Calu3 (cell line): Measurements from ENCODE around the gene JPH2. TPM values are rescaled to one million over a fixed set of nuclear protein-coding genes. Genes with fewer than 3 reads are reported as not detected.

Source experiments
- BruUV-seq: library from RNA; stranded (reverse); fragments of 400-500 nt; replicated peaks from 2 replicates; lab custom pipeline; 2021; lab: Mats Ljungman, UMichigan
- CTCF ChIA-PET: fragments of 300-600 bp; sonication (Branson Sonifier 250); formaldehyde crosslinking; loops from one replicate; lab custom pipeline; 2022; ENCODE audit warnings: antibody characterized with exemption; lab: Charles Lee
- DNase-seq: peaks from one replicate; pipeline ENCODE4 v3.0.0; 2022
- H3K27ac Mint-ChIP-seq: one replicate; pipeline ENCODE4 v1.8.0; 2022; ENCODE audit warnings: mixed read lengths; ENCODE audit not compliant: unreplicated experiment
- H3K27me3 Mint-ChIP-seq: one replicate; pipeline ENCODE4 v1.8.0; 2022; ENCODE audit warnings: mixed read lengths; ENCODE audit not compliant: unreplicated experiment
- H3K36me3 Mint-ChIP-seq: one replicate; pipeline ENCODE4 v1.8.0; 2022; ENCODE audit warnings: mild to moderate bottlenecking, moderate library complexity, mixed read lengths; ENCODE audit not compliant: insufficient read depth, unreplicated experiment
- H3K4me1 Mint-ChIP-seq: one replicate; pipeline ENCODE4 v1.8.0; 2022; ENCODE audit warnings: mild to moderate bottlenecking, low read depth, mixed read lengths; ENCODE audit not compliant: unreplicated experiment
- H3K4me3 Mint-ChIP-seq: one replicate; pipeline ENCODE4 v1.8.0; 2022; ENCODE audit warnings: mild to moderate bottlenecking, low read depth, moderate library complexity, mixed read lengths; ENCODE audit not compliant: unreplicated experiment
- H3K9me3 Mint-ChIP-seq: one replicate; pipeline ENCODE4 v1.8.0; 2022; ENCODE audit warnings: low read depth, mixed read lengths; ENCODE audit not compliant: unreplicated experiment
- intact Hi-C: fragments of 100-400 bp; cut with micrococcal nuclease; formaldehyde crosslinking; loops from one replicate; pipeline ENCODE4 v1.10.0; 2022; ENCODE audit not compliant: unreplicated experiment
- total RNA-seq: library from RNA; stranded (reverse); gene quantifications from 2 replicates; pipeline ENCODE4 v1.2.3, GENCODE V29; 2022
- TF ChIP-seq, protein P1 (sequence below): fragments of 200-600 bp; IDR thresholded peaks from one replicate; pipeline ENCODE4 v1.8.0; 2022; ENCODE audit warnings: antibody characterized with exemption; ENCODE audit not compliant: unreplicated experiment

The JPH2 gene
- total RNA-seq, 1 experiment from 2014 or later, result 0.50 TPM

DNA sequence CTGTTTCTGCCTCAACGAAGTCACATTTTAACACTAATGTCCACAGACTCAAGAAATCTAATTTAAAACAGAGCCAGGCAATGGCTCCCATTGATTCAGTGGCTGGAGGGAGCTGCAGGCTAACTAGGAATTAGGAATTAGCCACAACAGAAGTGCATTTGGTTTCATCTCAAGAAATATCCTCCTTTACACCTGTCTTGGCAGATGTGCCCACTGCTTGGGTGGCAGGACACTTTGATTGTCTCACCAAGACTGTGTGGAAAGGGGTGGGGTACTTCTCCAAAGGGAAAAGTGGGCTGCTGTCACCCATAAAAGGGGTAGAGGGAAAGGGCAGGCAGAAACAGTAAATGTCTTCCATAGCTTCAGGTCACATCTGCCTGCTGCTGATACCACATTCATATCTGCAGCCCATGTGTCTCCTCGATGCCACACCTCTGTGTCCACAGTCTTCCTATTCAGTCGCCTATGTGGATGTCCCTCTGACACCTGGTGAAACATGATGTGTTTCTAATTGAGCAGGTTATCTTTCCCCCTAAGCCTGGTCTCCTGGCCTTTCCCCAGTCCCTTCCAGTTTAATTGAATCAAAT lies 34.5 kb upstream of the JPH2 start:
- Mint-ChIP-seq H3K4me3 (no peak overlapping the region), H3K27ac (no peak overlapping the region), H3K4me1 (peaks cover 8% of the 10 kb centered on the region), H3K9me3 (no peaks in the 10 kb centered on the region), H3K36me3 (peaks cover 4% of the 10 kb centered on the region), H3K27me3 (no peaks in the 10 kb centered on the region)
- no TSS peak for BruUV-seq
- TF ChIP-seq, protein P1, sequence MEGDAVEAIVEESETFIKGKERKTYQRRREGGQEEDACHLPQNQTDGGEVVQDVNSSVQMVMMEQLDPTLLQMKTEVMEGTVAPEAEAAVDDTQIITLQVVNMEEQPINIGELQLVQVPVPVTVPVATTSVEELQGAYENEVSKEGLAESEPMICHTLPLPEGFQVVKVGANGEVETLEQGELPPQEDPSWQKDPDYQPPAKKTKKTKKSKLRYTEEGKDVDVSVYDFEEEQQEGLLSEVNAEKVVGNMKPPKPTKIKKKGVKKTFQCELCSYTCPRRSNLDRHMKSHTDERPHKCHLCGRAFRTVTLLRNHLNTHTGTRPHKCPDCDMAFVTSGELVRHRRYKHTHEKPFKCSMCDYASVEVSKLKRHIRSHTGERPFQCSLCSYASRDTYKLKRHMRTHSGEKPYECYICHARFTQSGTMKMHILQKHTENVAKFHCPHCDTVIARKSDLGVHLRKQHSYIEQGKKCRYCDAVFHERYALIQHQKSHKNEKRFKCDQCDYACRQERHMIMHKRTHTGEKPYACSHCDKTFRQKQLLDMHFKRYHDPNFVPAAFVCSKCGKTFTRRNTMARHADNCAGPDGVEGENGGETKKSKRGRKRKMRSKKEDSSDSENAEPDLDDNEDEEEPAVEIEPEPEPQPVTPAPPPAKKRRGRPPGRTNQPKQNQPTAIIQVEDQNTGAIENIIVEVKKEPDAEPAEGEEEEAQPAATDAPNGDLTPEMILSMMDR, result no peak
- intact Hi-C loops, result no loop called here
- CTCF ChIA-PET, result no interaction called here
- DNase-seq, result no peak

- H3K36me3 Mint-ChIP-seq, result peaks cover 4% of the 10 kb centered on the region
- intact Hi-C loops, result loop anchor here (5.0 to 10.0 kb wide), 3 partner anchors 463 to 648 kb away; no protein-coding TSS in a partner anchor
- H3K4me3 Mint-ChIP-seq, result no peak overlapping the region
- peaks cover 16% of the 10 kb centered on the region for H3K4me1 Mint-ChIP-seq
- CTCF ChIA-PET, result no interaction called here
- TF ChIP-seq, protein P1, result no peak
- no peak overlapping the region for H3K27ac Mint-ChIP-seq
- BruUV-seq, result no TSS peak
- no peaks in the 10 kb centered on the region for H3K9me3 Mint-ChIP-seq
- no peaks in the 10 kb centered on the region for H3K27me3 Mint-ChIP-seq
- DNase-seq, result no peak
Observed at GRCh38 chr20:44219791-44220190, 32.8 kb upstream of the JPH2 start.

- Mint-ChIP-seq H3K4me3 (no peak overlapping the region), H3K4me1 (peaks cover 16% of the 10 kb centered on the region), H3K27me3 (no peaks in the 10 kb centered on the region), H3K36me3 (peaks cover 4% of the 10 kb centered on the region), H3K9me3 (no peaks in the 10 kb centered on the region), H3K27ac (no peak overlapping the region)
- CTCF ChIA-PET, result interaction anchor here (0.6 to 4.1 kb wide), 3 partner anchors 93 to 392 kb away, joined by 3 to 56 read pairs (median 51); partner anchors contain the start of gene FITM2
- no TSS peak for BruUV-seq
- intact Hi-C loops, result loop anchor here (5.0 to 10.0 kb wide), 3 partner anchors 463 to 648 kb away; no protein-coding TSS in a partner anchor
- TF ChIP-seq, protein P1, result no peak
- no peak for DNase-seq
Observed at GRCh38 chr20:44219170-44219730, 32.3 kb upstream of the JPH2 start.

DNA sequence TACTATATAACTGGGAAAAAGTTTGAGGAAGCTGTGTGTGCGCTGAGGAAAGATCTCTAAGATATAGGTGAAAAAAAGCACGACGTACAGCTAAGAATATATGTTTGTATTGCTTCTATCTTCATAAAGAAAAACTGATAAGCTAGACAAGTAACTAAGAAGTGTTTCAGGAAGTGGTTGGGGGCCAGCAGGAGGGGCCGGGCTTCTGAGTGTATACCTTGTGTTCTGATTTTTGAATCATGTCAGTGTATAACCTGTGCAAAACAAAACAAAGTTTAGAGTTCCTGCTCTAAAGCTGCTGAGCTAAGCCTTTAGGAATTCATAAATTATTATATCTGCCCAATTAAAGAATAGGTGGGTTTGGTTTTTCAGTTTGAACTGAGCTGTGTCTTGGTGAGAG lies 31.5 kb upstream of the JPH2 start:
- Mint-ChIP-seq H3K9me3 (no peaks in the 10 kb centered on the region), H3K4me3 (no peak overlapping the region), H3K27ac (no peak overlapping the region), H3K36me3 (peaks cover 4% of the 10 kb centered on the region), H3K27me3 (no peaks in the 10 kb centered on the region), H3K4me1 (peaks cover 16% of the 10 kb centered on the region)
- BruUV-seq, result no TSS peak
- no peak for DNase-seq
- intact Hi-C loops, result loop anchor here (5.0 to 10.0 kb wide), 3 partner anchors 464 to 649 kb away; no protein-coding TSS in a partner anchor
- CTCF ChIA-PET, result interaction anchor here (0.6 to 4.1 kb wide), 3 partner anchors 94 to 393 kb away, joined by 3 to 56 read pairs (median 51); partner anchors contain the start of gene FITM2
- TF ChIP-seq, protein P1, result no peak
